Lung microvascular endothelial cell (primary cell): ENCODE results near the gene PDZD8. TPM values are rescaled to one million over a fixed set of nuclear protein-coding genes. Genes with fewer than 3 reads are reported as not detected.
"Not testable (repeated sequence)": the region's sequence is repeated elsewhere in the genome, so short reads cannot be mapped to it uniquely, and the experiment has no call there.

Source experiments
- DNase-seq, 2 donors: peaks; one replicate each; pipeline versions ENCODE4 v3.0.0 to v3.0.0-alpha.2; 2010; ENCODE audit warnings: low read depth in 2 of 2
- total RNA-seq: library from RNA; depleted of rRNA; stranded (reverse); fragments of >200 nt; gene quantifications from 2 replicates; pipeline ENCODE4 v1.2.1, GENCODE V29; 2014

Gene PDZD8
- total RNA-seq, 1 donor from 2014 or later, result 13.1 TPM

DNA sequence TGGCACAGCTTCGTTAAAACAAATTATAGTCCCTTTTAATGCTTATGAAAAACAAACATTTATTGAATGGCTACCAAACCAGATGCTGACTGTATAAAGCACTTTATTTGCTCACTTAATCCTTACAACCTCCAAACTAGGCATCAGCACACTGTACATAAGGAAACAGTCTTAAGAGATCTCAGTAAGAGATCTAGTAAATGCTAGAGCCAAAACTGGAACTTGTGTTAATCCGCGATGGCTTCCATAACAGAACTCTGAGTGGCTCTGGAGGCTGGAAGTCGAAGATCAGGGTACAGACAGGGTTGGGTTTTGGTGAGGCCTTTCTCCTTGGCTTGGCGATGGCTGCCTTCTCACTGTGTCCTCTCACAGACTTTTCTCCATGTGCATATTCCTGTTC, 27.0 kb downstream of the PDZD8 start:
- no peak for DNase-seq

DNA sequence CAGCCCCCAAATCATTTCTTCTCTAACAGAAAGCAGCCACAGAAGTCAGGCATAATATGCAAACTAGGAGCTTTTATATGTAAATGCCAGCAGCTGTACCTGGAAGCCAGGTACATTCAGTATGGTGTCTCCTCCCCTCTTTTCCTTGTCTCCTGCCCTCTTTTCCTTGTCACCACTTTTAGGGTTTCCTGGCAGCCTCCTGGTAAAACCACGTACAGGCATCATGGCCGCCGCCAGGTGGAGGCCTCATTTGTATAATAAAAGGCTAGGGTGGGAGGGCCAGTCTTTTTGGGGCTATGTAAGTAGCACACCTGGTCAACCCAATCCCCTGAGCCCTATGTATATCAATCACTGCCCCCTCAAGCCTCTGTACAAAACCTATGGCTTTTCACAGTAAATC, 28.7 kb downstream of the PDZD8 start:
- no peak for DNase-seq

DNA sequence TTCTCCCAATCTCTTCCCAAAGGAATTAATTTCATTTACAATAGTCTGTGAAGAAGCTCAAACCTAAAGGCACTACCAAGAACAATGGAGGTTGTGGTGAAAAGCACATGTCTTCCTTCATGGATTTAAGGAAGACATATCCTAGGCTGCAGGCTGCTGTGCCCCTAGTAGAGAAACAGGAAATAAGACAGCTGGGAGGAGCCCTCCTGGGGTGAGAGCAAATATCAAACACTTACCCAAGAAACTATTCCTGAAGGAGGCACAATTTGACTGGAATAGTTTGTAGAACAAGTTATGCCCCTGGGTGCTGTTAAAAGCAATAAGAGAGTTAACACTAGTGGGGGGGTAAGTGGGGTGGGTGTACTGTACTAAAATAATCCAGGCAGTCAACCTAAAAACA, 30.1 kb downstream of the PDZD8 start:
- DNase-seq, result peak in 1 of 2 donors; percentile 8

DNA sequence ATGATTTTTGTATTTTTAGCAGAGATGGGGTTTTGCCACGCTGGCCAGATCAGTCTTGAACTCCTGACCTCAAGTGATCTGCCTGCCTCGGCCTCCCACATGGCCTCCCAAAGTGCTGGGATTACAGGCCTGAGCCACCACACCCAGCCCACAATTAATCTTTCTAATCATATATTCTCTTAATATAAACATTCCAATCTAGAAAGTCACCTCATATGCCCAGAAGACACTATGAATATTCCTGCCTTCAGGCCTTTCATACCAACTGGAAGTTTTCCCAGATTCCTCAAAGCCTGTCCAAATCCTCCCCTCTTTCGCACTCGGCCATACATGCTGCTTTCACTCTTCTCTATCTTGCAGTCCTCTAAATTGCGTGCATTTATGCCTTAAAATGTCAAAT, 32.6 kb downstream of the PDZD8 start:
- no peak for DNase-seq

DNA sequence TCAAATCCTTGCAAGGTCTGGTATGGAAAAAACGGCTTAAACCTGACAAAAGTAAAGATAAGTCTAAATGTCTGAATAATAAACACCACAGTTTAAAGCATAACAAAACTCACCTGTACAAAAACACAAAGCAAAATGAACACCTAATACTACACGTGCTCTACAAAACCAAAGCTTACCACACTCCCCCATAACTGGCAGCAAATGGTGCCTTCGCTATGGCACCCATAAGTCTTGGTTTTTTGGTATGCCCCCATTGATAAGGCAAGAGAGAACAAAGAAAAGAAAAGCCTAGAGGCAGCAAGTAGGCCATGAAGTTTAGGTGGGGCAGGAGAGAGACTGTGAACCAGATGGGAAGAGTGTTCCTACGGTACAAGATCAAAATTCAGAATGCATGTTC, 34.2 kb downstream of the PDZD8 start:
- no peak for DNase-seq

DNA sequence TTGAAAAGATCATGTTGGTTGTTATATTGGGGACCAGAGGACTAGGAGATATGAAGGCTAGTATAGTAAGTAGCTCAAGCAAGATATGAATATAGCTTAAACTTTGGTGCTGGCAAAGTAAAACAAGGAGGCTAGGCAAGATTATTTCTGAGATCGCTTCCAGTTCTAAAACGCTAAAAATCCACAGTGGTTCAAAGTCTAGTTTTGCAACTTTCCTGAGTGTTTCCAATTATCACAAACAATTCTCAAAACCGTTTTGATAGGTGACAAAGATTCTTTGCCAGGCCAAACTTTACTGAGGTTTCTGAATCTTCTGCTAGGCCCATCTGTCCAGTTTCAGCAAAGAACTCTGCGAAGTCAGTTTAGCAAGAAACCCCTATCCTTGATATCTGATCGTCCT, 35.3 kb downstream of the PDZD8 start:
- DNase-seq, result no peak

DNA sequence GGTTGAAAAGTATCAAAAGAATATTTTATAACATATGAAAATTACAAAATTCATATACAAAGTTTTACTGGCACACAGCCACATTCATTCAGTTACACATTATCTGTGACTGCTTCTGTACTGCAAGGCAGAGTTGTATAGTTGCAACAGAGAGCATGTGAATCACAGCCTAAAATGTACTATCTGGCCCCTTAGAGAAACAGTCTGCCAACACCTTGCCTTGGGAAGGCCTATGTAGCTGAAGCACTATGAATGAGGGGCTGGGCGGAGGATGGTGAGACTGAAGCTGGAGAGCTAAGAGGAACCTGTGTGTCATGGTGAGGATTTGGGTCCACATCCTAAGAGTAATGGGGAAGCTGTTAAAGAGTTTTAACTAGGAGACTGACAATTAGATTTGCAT, 35.7 kb downstream of the PDZD8 start:
- DNase-seq, result no peak

DNA sequence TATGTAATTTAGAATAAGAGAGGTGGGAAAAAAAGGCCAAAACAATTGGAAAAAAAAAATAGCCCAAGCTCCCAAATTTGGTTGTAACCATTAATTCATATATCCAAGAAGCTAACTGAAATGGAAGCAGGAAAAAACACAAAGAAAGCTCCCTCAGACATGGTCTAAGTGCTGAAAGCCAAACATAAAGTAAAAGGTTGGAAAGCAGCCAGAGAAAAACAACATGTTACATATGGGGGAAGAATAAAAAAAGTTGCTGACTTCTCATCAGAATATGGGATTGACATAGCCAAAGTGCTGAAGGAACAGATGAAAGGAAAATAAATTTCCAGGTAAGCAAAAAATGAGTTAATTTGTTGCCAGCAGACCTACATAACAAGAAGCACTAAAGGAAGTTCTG, 40.3 kb downstream of the PDZD8 start:
- peak; percentile 10 to 32 for DNase-seq

DNA sequence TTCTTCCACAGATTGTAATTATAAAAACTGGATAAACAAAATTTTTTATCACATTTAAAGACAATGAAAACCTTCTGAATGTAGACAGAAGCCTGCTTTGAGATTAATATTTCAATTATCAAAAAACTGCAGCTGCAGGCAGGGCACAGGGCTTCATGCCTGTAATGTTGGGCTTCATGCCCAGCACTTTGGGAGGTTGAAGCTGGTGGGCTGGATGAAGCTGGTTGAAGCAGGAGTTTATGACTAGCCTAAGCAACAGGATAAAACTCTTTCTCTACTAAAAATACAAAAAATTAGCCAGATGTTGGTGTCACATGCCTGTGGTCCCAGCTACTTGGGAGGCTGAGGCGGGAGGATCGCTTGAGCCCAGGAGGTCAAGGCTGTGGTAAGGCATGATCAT, 41.2 kb downstream of the PDZD8 start:
- no peak for DNase-seq

DNA sequence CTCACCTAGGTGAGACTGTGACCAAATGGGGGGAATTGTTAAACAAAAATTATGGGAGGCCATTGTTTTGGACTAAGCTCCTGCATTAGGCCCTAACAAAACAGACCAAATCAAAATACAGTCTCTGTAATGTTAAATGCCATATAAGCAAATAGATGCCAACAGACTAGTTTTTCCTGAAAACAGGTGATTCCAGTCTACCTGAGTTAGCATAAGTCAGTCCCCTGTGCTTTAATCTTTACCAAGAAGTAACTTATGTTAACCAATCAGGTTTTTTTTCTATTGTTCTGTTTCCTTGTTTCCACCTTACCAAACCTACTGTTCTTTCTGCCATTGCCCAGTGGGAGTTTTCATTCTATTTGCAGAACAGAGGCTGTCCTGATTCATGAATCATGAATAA, 48.0 kb downstream of the PDZD8 start:
- no peak for DNase-seq

DNA sequence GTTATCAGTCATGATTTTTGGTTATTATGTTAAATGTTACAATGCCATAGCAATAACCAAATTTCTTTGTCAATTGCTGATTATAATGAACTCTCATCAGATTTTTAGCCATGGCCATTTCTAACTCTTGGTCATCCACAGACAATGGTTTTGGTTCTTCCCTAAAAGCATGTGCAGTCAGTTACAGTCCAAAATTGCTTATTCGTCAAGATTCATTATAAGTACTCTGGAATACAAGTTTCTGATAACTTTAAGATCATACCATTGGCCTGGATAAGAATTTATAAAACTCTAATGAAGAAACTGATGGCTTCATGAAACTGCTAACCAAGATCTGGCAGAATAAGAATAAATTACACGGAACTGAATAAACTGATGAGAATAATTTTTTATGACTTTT, 50.9 kb downstream of the PDZD8 start:
- DNase-seq, result no peak

DNA sequence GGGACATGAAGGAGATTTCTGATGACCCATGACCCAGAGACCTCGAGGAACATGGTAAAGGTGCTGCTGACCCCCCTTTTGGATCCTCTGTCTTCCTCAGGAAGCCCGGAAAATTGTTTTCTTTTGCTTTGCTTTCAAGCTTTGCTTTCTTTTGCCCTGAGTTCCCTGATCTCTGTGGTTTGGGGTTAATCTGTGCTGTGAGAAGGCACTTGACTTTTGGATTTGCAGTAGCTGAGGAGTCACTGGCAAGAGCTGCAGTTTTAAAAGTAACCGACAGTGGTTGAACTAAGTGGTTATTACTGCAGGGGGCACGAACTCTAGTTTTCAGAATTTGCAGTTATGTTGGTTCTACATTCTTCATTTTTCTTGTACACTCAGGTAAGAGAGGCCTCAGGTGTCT, 53.0 kb downstream of the PDZD8 start:
- DNase-seq, result peak in 1 of 2 donors; percentile 20

DNA sequence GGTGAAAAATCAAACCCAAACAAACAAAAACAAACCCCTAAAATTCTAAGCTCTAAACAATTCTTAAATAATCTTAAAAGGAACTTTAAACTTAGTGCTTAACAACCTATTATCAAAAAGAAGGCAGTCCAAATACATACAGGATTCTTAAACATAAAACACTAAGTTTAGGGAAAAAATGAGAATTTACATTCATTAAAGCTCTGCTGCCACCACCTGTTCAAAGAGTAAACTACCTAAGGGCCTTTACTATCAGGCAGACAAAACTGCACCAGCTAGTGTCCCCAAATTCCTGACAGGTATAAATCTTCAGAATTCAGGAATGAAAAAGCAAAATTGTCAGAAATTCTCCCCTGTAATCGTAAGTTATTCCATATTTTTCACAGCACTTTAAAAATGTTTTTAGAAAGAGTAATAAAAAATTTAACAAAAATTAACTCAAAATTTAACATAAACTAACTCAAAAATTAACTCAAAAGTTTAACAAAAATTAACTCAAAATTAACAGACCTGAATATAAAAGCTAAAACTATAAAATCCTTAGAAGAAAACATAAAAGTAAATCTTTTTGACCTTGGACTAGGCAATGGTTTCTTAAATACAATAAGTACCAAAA, 55.1 kb downstream of the PDZD8 start:
- peak; percentile 39 to 49 for DNase-seq

DNA sequence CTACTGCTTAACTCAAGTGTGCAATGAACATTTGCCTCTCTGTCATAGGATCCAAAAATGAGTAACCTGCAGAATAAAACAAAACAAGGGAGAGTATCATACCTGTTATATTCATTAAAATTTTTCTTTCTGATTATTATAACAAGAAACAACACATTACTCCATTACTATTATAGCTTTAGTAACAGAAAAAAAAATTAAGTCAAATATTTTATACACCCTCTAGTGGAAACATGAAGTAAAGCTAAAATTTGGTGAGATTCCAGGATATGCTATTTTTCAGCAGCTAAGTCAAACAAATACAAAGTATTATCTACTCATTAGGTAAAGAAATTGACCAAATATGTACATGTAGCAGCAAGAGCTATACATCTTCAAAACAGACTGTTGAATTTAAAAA, 56.3 kb downstream of the PDZD8 start:
- peak in 1 of 2 donors; percentile 24 for DNase-seq

DNA sequence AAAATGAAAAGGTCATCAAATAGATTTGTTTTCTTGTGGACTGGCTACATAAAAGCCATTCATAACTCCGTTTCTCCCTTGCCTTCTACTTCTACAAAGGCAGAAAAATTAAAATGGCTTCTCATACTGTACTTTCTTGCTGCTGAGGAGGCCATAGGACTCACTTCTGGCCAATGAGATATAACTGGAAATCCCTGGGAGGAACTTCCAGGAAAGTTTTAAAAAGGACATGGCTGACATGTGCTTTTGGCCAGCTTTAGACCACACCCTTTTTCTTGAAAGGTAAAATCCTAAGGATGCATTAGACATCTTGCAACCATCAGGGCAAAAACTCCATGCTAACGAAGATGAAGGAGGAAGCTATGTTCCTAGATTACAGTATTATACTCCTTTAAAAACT, 58.5 kb downstream of the PDZD8 start:
- no peak for DNase-seq

DNA sequence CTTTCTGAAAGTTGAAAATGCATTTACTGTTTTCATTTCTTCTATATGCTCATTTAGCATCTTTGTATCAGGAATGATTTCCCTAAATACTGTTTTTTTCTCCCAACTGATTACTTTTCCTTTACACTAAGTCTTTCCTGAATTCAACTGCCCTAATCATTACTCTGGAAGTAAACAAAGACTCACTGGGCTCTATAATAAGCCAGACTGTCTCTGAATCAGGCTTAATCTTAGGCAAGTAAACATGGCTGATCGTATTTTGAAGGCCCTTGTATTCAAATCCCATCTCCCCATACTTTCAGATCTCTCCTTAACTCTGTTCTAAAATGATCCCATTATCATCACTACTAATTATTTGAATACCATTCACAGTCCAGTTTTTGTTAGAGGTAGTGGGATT, 61.6 kb downstream of the PDZD8 start:
- DNase-seq, result no peak

DNA sequence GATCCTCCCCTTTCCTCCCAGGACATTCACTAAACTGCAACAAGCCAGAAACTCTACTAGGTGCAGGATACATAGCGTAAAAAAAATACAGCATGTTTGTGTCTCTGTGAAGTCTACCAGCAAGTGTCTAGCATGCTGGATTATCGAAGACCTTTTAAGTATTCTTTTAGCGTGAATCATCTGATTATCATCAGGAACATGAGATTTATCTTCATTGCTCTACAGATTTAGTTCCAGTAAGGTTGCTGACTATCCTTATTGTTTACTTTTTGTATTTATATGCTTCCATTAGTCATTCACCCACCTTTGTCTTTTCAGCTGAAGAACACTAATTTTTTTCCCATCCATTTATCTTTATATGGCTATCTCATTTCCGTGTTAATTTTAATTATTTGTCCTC, 62.8 kb downstream of the PDZD8 start:
- DNase-seq, result no peak

DNA sequence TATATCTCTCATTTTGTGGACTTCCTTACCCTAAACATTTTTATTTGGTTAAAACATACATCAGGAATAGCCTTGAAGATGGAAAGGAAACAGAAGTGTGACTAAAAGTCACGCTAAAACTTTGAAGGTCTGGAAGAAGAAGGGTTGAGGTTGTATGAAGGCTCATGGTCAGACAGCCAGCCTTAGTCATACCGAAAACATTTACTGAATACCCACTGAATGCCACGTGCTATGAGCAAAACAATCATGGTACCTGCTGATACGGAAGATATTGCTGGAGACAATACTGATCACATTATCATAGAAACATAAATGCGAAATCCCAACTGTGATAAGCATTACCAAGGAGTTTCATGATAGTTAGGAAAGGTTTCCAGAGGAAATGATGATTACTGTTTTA, 64.0 kb downstream of the PDZD8 start:
- DNase-seq, result peak in 1 of 2 donors; percentile 4

DNA sequence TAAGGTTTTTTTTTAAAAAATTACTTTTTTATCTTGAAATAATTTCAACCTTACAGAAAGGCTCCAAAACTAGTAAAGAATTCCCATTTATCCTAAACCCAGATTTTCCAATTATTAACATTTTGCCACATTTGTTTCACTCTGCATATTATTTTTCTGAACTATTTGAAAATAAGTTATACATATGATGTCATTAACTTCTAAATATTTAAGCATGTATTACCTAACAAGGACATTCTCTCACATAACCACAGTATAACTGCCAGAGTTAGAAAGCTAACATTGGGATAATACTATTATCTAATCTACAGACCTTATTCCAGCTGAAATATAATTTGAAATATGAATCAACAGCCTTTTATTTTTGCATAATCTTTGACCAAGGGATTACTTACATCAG, 68.6 kb downstream of the PDZD8 start:
- DNase-seq, result no peak

DNA sequence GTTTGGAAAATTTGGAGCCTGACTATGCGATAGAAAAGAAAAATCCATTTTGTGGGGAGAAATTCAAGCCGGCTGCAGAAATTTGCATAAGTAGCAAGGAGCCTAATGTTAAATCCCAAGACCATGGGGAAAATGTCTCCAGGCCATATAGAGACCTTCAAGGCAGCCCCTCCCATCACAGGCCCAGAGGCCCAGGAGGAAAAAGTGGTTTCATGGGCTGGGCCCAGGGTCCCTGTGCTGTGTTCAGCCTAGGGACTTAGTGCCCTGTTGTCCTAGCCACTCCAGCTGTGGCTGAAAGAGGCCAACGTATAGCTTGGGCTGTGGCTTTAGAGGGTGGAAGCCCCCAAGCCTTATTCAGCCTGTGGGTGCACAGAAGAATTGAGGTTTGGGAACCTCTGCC, 71.8 kb downstream of the PDZD8 start:
- not testable (repeated sequence) for DNase-seq

DNA sequence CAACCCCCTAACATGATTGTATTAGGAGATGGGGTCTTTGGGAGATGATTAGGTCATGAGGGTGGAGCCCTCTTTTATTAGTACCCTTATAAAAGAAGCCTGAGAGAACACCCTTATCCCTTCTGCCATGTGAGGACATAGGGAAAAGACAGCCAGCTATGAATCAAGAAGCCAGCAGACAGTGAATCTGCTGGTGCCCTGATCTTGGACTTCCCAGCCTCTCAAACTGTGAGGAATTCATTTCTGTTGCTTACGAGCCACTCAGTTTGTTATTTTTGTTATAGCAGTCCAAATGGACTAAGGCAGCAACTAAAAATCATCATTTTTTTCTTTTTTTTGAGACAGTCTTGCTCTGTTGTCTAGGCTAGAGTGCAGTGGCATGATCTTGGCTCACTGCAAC, 74.6 kb downstream of the PDZD8 start:
- DNase-seq, result no peak

DNA sequence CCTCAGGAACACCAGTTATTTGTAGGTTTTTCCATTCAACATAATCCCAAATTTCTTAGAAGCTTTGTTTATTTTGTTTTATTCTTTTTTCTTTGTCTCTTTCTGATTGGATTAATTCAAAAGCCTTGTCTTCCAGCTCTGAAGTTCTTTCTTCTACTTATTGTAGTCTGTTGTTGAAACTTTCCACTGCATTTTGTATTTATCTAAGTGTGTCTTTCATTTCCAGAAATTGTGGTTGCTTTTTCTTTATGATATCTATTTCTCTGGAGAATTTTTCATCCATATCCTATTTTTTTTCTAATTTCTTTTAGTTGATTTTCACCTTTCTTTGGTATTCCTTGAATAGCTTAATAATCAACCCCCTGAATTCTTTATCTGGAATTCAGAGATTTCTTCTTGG, 75.8 kb downstream of the PDZD8 start:
- DNase-seq, result no peak

DNA sequence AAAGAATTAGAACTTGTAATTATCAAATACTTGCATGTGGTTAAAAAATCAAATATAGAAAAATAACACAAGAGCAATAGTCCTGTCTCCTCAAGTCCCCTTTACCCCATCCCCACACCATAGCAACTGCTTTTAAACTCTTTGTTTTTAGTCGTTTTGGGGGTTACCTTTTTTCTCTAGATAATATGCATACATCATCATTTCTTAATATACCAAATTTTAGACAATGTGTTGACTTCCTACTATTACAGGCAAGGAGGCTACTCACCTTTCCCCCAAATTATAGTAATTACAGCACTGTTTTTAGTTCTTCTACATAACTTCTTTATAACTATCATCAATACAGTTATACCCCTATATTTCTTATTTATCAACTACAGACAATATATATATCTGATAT, 77.0 kb downstream of the PDZD8 start:
- DNase-seq, result no peak

DNA sequence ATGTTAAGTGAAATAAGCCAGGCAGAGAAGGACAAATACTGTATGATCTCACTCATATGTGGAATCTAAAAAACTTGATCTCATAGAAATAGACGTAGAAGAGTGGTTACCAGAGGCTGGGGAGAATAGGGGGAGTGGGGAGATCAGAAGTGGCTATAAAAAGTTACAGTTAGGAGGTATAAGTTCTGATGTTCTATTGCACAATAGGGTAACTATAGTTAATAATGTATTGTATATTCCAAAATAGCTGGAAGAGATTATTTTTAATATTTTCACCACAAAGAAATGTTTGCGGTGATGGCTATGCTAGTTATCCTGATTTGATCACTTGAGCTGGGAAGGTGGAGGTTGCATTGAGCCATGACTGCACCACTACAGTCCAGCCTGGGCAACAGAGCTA, 80.5 kb downstream of the PDZD8 start:
- no peak for DNase-seq
